Frontal cortex (tissue), 4 donors: ENCODE results near the gene ACSBG1. TPM values are rescaled to one million over a fixed set of nuclear protein-coding genes. Genes with fewer than 3 reads are reported as not detected.

ENCODE experiments used
- DNase-seq, 2 donors: peaks; one replicate each; pipeline ENCODE4 v3.0.0; 2012; ENCODE audit warnings: low spot score in 2 of 2
- FAIRE-seq: peaks from 2 replicates; lab custom pipeline; 2012; peaks lifted over from hg19 to GRCh38; lab: Jason Lieb, UNC
- total RNA-seq: library from RNA; depleted of rRNA; stranded (reverse); fragments of >200 nt; gene quantifications from one replicate; pipeline ENCODE4 v1.2.3, GENCODE V29; 2014
- donor health status: control.
- donor health status: control.
- donor health status: control.

Gene ACSBG1, protein sequence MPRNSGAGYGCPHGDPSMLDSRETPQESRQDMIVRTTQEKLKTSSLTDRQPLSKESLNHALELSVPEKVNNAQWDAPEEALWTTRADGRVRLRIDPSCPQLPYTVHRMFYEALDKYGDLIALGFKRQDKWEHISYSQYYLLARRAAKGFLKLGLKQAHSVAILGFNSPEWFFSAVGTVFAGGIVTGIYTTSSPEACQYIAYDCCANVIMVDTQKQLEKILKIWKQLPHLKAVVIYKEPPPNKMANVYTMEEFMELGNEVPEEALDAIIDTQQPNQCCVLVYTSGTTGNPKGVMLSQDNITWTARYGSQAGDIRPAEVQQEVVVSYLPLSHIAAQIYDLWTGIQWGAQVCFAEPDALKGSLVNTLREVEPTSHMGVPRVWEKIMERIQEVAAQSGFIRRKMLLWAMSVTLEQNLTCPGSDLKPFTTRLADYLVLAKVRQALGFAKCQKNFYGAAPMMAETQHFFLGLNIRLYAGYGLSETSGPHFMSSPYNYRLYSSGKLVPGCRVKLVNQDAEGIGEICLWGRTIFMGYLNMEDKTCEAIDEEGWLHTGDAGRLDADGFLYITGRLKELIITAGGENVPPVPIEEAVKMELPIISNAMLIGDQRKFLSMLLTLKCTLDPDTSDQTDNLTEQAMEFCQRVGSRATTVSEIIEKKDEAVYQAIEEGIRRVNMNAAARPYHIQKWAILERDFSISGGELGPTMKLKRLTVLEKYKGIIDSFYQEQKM
- total RNA-seq, result 2.9 TPM

GRCh38 chr15:78234515-78235040 lies at the start of gene ACSBG1:
Gene ACSBG1, minus strand, starts transcription at chr15:78234565. Its CDS starts 64 bp downstream, at chr15:78234501.
- no peak for DNase-seq

DNA sequence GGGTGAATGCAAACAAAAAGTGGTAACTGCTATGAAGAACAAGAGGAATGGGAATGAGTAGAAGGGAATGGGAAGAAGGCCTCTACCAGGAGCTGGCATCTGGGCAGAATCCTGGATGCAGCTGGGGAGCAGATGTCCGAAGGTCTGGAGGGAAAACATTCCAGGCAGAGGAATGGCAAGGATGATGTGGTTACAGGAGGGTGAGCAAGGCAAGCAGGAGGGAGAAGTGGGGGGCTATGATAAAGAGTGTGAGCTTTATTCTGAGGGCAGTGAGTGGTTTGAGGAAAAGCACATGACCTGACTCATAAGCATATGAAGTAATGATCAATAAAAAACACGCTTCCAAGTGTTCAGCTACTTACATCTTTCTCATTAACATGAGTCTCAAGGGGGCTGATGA lies 48.0 kb upstream of the ACSBG1 start:
- FAIRE-seq, result no peak
- no peak for DNase-seq

More at GRCh38 chr15:78234515-78235040, at the start of gene ACSBG1:
- no peak for FAIRE-seq

DNA sequence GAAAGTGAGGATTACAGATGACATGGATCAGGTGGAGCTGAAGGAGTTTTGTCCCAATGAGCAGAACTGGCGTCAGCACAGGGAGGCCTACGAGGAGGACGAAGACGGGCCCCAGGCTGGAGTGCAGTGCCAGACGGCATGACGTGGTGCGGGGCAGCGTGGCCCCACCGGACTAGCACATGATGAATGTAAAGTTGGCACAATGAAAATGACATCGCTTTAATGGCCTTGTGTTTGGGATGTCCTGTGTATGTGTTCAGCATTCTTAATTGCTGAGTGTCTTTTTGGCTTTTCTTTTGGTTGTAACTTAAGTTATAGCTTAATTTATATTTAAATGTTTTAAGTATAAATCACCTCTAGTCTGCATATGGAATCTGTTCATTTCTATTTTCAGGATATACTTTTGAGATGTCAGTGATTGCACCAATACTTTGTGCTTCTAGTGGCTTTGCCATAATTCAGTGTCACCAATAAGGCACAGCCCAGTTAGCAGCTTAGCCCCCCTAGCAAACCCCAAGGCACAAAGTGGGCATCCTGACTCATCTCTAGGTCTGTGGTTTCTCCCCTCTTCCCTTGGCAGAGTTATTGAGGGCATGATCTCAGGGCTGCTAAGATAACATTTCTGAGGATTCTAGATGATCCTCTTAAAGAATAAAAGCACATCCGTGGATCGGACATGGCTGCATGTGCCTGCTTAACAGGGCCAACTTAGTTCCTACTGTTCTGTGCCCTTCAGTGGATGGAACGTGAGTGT lies 46.1 kb upstream of the ACSBG1 start:
- DNase-seq (no peak), FAIRE-seq (no peak)

GRCh38 chr15:78276064-78276943 lies 41.9 kb upstream of the ACSBG1 start:
- DNase-seq, result no peak
- FAIRE-seq, result no peak

DNA sequence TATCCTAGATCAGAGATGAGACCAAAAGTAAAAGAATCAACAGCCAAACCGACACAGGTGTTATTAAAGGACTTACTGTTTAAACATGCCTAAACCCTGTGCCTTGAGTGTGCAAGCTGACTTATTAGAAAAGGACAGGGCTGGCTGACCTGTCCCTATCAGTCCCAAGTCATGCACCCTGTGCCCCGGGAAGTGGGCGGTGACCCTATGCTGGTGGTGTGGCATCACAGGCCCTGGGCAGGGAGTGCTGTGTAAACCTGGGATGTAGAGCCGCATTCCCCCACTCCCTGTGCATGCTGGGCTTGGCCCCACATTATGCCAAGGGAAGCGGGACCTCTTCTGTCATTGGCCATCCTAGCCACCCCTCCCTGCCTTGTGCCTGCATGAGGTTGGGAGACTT lies 40.6 kb upstream of the ACSBG1 start:
- DNase-seq (no peak), FAIRE-seq (no peak)

DNA sequence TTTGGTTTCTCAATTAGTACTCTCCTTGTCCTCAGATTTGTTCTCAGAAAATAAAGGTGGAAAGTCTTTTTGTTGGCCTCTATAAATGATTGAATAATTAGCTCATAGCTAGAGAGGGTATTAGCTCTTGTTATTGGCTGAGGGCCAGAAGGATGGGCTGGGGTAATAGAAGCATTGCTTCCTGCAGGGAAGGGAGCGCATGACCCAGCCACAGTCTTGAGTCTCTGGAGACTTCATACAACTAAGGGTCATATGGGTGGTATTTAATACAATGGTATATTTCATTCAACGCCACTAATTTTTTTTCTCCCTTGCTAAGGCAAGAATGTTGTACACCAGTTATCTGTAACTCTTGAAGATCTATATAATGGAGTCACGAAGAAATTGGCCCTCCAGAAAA lies 38.4 kb upstream of the ACSBG1 start:
- FAIRE-seq, result no peak

DNA sequence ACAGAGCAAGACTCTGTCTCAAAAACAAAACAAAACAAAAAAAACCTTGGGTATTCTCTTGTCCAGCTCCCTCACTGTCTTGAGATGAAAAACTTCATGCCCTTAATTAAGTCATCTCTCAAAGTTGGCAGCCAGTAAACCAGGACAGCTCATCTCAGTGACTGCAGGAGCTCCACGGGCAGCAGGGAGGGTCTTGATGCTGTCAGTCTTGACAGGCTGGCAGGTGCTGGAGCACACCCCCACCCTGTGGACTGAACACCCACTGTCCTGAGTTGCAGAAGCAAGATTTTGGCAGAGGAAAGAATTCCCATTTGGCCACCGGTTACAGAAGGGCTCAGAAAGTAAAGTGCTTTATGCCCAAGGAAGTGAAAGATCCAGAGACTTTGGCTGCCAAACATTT lies 38.0 kb upstream of the ACSBG1 start:
- no peak for DNase-seq
- no peak for FAIRE-seq

More for the DNA sequence above, 38.4 kb upstream of the ACSBG1 start:
- no peak for DNase-seq

- DNase-seq (no peak), FAIRE-seq (no peak)
These were observed 32.4 kb upstream of the ACSBG1 start for GRCh38 chr15:78266806-78267205.

DNA sequence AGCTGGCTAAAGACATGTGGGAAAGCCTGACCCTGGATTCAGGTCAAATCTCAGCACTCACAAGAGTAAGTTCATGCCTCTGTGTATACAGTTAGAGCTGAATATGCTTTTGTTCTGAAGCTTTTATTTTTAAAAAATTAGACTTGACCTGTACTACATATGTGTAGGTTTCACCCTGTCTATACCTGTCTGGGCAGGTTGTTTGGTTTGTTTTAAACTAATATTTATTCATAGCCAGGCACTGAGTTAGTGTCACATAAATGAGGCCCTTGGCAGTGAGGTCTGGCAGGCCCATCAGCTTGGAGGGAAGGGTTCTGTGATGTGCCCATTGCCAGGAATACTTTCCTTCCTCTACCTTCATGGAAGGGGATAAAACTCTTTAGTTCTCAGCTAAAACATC lies 31.9 kb upstream of the ACSBG1 start:
- no peak for DNase-seq
- FAIRE-seq, result no peak

- FAIRE-seq, result no peak
- no peak for DNase-seq
These were observed 31.4 kb upstream of the ACSBG1 start for GRCh38 chr15:78265752-78266224.

GRCh38 chr15:78265137-78265460 lies 30.7 kb upstream of the ACSBG1 start:
- FAIRE-seq, result no peak
- DNase-seq, result no peak

GRCh38 chr15:78264304-78265136 lies 30.2 kb upstream of the ACSBG1 start, which contains the start of gene DNAJA4:
Gene DNAJA4, plus strand, starts transcription at chr15:78264562. Its CDS starts 202 bp downstream, at chr15:78264764.
- DNase-seq (peak; percentile 83 to 86), FAIRE-seq (no peak)

DNA sequence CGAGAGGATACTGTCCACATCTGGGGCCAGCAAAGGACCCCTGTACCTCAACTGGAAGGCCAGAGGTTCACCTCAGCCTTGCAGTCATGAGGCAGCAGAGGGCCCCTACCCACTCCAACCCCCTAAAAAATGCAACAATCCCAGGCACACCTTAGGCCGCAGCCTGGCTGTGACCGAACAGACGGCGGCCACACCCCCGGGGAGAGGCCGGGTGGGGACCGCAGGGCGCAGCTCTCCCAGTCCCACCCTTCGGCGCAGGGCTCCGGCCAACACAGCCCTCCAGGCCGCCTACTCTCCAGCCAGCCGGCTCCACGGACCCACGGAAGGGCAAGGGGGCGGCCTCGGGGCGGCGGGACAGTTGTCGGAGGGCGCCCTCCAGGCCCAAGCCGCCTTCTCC lies 29.5 kb upstream of the ACSBG1 start:
- DNase-seq, result no peak
- no peak for FAIRE-seq

- FAIRE-seq, result no peak
These were observed 29.0 kb upstream of the ACSBG1 start for GRCh38 chr15:78263351-78263781.

DNA sequence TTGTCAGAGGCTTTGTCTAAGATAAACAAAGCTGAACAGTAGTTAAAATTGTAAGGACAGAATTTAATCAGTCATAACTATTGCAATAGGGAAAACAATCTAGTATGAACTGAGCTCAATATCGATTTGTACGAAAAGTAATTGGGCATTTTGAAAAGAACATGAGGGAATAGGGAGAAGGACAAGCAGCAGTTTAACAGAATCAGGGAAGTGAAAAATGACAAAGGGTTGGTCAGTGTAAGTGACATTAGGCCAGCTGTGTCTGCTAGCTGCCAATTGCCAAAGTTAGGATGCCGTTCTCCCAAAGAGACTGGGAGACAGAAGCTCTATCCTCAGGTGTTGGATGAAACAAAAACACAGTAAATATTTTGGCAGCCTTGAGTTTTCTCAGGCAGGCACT lies 26.7 kb upstream of the ACSBG1 start:
- no peak for FAIRE-seq
- DNase-seq, result no peak

More at GRCh38 chr15:78263351-78263781, 29.0 kb upstream of the ACSBG1 start:
- DNase-seq, result no peak

GRCh38 chr15:78260489-78260888 lies 26.1 kb upstream of the ACSBG1 start:
- no peak for DNase-seq
- FAIRE-seq, result no peak

DNA sequence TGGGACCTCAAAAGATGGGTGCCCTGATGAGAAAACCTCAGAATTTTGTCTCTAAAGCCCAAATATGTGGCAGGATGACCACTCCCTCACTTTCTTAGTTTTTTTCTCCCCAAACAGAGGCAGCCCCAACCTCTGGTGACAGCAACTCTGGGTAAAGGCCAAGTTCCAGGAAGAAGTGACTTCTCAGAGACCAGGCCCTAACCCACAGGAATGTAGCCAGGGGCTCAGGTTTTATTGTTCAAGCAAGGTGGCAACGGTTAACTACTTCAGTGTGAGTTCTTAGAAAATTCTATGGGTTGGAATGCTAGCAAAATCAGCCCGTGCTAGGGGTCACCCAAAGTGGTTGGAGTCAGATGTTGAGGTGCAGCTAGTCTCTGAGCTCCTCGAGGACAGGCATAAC lies 24.9 kb upstream of the ACSBG1 start:
- FAIRE-seq, result no peak
- no peak for DNase-seq

- no peak for DNase-seq
- no peak for FAIRE-seq
These were observed 23.3 kb upstream of the ACSBG1 start for GRCh38 chr15:78257681-78258080.
